H9 (cell line): ENCODE data around the gene EPC1. TPM values are rescaled to one million over a fixed set of nuclear protein-coding genes. Genes with fewer than 3 reads are reported as not detected.

ENCODE experiments used
- DNase-seq: peaks from one replicate; pipeline ENCODE4 v3.0.0-alpha.2; 2017
- H2AFZ ChIP-seq: one replicate; pipeline ENCODE4 v1.6.1; 2013; ENCODE audit warnings: mild to moderate bottlenecking, low read length, control low read depth, moderate library complexity
- H2AK5ac ChIP-seq: 2 replicates; pipeline ENCODE4 v1.6.1; 2013; ENCODE audit warnings: low read length, control low read depth, mixed read lengths; ENCODE audit not compliant: insufficient read length
- H2BK120ac ChIP-seq: one replicate; pipeline ENCODE4 v1.6.1; 2013; ENCODE audit warnings: low read depth, mild to moderate bottlenecking, low read length, control low read depth, inconsistent platforms; ENCODE audit not compliant: poor library complexity, severe bottlenecking
- H2BK12ac ChIP-seq: 2 replicates; pipeline ENCODE4 v1.6.1; 2013; ENCODE audit warnings: low read length, control low read depth, mixed read lengths, low read depth; ENCODE audit not compliant: insufficient read length
- H2BK15ac ChIP-seq: 2 replicates; pipeline ENCODE4 v1.6.1; 2013; ENCODE audit warnings: low read depth, low read length, control low read depth
- H2BK20ac ChIP-seq: one replicate; pipeline ENCODE4 v1.6.1; 2013; ENCODE audit warnings: low read depth, mild to moderate bottlenecking, low read length, control low read depth, inconsistent platforms; ENCODE audit not compliant: poor library complexity, severe bottlenecking
- H2BK5ac ChIP-seq: 2 replicates; pipeline ENCODE4 v1.6.1; 2013; ENCODE audit warnings: low read length, control low read depth, mixed read lengths; ENCODE audit not compliant: insufficient read length
- H3K14ac ChIP-seq: 2 replicates; pipeline ENCODE4 v1.6.1; 2013; ENCODE audit warnings: low read length, control low read depth; ENCODE audit not compliant: insufficient read depth
- H3K18ac ChIP-seq: 2 replicates; pipeline ENCODE4 v1.6.1; 2013; ENCODE audit warnings: low read depth, mild to moderate bottlenecking, mixed read lengths, low read length, control low read depth; ENCODE audit not compliant: insufficient read length
- H3K23ac ChIP-seq: 2 replicates; pipeline ENCODE4 v1.6.1; 2013; ENCODE audit warnings: low read length, control low read depth, mixed read lengths, low read depth; ENCODE audit not compliant: insufficient read length
- H3K23me2 ChIP-seq: 2 replicates; pipeline ENCODE4 v1.6.1; 2013; ENCODE audit warnings: low read depth, mild to moderate bottlenecking, mixed read lengths, low read length, control low read depth; ENCODE audit not compliant: insufficient read length, poor library complexity, severe bottlenecking
- H3K27ac ChIP-seq: 2 replicates; pipeline ENCODE4 v1.5.1; 2013; ENCODE audit warnings: low read length, control low read depth, mixed read lengths, low read depth; ENCODE audit not compliant: insufficient read length
- H3K27me3 ChIP-seq: 2 replicates; pipeline ENCODE4 v1.6.1; 2013; ENCODE audit warnings: low read length, control low read depth, inconsistent platforms; ENCODE audit not compliant: insufficient read depth
- H3K4ac ChIP-seq: 2 replicates; pipeline ENCODE4 v1.6.1; 2013; ENCODE audit warnings: low read depth, mild to moderate bottlenecking, control low read depth, inconsistent platforms, low read length, moderate library complexity
- H3K4me1 ChIP-seq: 2 replicates; pipeline ENCODE4 v1.6.1; 2013; ENCODE audit warnings: low read length, control low read depth, inconsistent platforms; ENCODE audit not compliant: insufficient read depth
- H3K4me2 ChIP-seq: 2 replicates; pipeline ENCODE4 v1.6.1; 2013; ENCODE audit warnings: low read length, control low read depth, mixed read lengths; ENCODE audit not compliant: insufficient read length, insufficient read depth
- H3K56ac ChIP-seq: 2 replicates; pipeline ENCODE4 v1.6.1; 2013; ENCODE audit warnings: low read depth, mild to moderate bottlenecking, mixed read lengths, low read length, control low read depth; ENCODE audit not compliant: insufficient read length
- H3K79me1 ChIP-seq: 2 replicates; pipeline ENCODE4 v1.6.1; 2013; ENCODE audit warnings: low read depth, mild to moderate bottlenecking, moderate library complexity, low read length, control low read depth, inconsistent platforms; ENCODE audit not compliant: insufficient read depth, poor library complexity, severe bottlenecking
- H3K79me2 ChIP-seq: 2 replicates; pipeline ENCODE4 v1.6.1; 2013; ENCODE audit warnings: low read length, control low read depth, inconsistent platforms; ENCODE audit not compliant: insufficient read depth
- H3K9ac ChIP-seq: 2 replicates; pipeline ENCODE4 v1.6.1; 2013; ENCODE audit warnings: low read length, control low read depth, mixed read lengths; ENCODE audit not compliant: insufficient read length; ENCODE audit errors: extremely low read depth
- H3K9me3 ChIP-seq: one replicate; pipeline ENCODE4 v1.6.1; 2013; ENCODE audit warnings: low read depth, low read length, inconsistent platforms; ENCODE audit not compliant: control insufficient read depth
- H3T11ph ChIP-seq: one replicate; pipeline ENCODE4 v1.6.1; 2013; ENCODE audit warnings: mild to moderate bottlenecking, low read length, control low read depth, inconsistent platforms
- H4K20me1 ChIP-seq: one replicate; pipeline ENCODE4 v1.6.1; 2013; ENCODE audit not compliant: control insufficient read depth, insufficient read length, insufficient read depth
- H4K5ac ChIP-seq: 2 replicates; pipeline ENCODE4 v1.6.1; 2013; ENCODE audit warnings: low read depth, mild to moderate bottlenecking, mixed read lengths, low read length, control low read depth; ENCODE audit not compliant: insufficient read length
- H4K8ac ChIP-seq: replicated peaks from 2 replicates; pipeline ENCODE4 v1.6.1; 2013; ENCODE audit warnings: low read length, control low read depth, mixed read lengths, low read depth; ENCODE audit not compliant: insufficient read length
- H4K91ac ChIP-seq: 2 replicates; pipeline ENCODE4 v1.6.1; 2013; ENCODE audit warnings: low read depth, mild to moderate bottlenecking, moderate library complexity, mixed read lengths, low read length, control low read depth; ENCODE audit not compliant: insufficient read length
- H3K27ac Mint-ChIP-seq, 3 experiments: 2 replicates in 2 of 3; 3 replicates in 1 of 3; pipeline ENCODE4 v1.8.0; 2020 to 2021; ENCODE audit warnings: mixed read lengths in 3 of 3, mild to moderate bottlenecking in 1 of 3, moderate library complexity in 1 of 3
- H3K27me3 Mint-ChIP-seq: 2 replicates; pipeline ENCODE4 v1.8.0; 2021; ENCODE audit warnings: low read depth, mild to moderate bottlenecking, moderate library complexity, mixed read lengths
- H3K36me3 Mint-ChIP-seq, 3 experiments: 2 replicates in 2 of 3; 3 replicates in 1 of 3; pipeline ENCODE4 v1.8.0; 2020 to 2021; ENCODE audit warnings: low read depth in 3 of 3, mixed read lengths in 3 of 3; ENCODE audit not compliant: insufficient read depth in 1 of 3
- H3K4me1 Mint-ChIP-seq, 2 experiments: 2 replicates each; pipeline ENCODE4 v1.8.0; 2020; ENCODE audit warnings: mixed read lengths in 2 of 2
- H3K4me3 Mint-ChIP-seq, 2 experiments: 2 replicates in 1 of 2; 3 replicates in 1 of 2; pipeline ENCODE4 v1.8.0; 2020 to 2021; ENCODE audit warnings: mild to moderate bottlenecking in 2 of 2, mixed read lengths in 2 of 2, moderate library complexity in 1 of 2
- H3K9me3 Mint-ChIP-seq, 2 experiments: 2 replicates in 1 of 2; 3 replicates in 1 of 2; pipeline ENCODE4 v1.8.0; 2020; ENCODE audit warnings: mild to moderate bottlenecking in 2 of 2, mixed read lengths in 2 of 2, moderate library complexity in 1 of 2
- WGBS: extraction: QIAGEN DNeasy Blood & Tissue Kit; methylation state at CpG from one replicate; pipeline ENCODE4 v1.1.7; 2013; ENCODE audit warnings: missing lambda C conversion rate, low lambda C conversion rate, mixed read lengths; ENCODE audit not compliant: insufficient read length; ENCODE audit errors: extremely low coverage; 5-methylcytosine and 5-hydroxymethylcytosine counted together
- total RNA-seq: library from RNA; stranded (reverse); gene quantifications from 2 replicates; pipeline ENCODE4 v1.2.1, GENCODE V29; 2021
- TF ChIP-seq, protein P1 (sequence below): fragments of 200-600 bp; sonication (generic); conservative IDR thresholded peaks from 3 replicates; pipeline ENCODE4 v1.8.0; 2021; ENCODE audit warnings: antibody characterized with exemption, mild to moderate bottlenecking

EPC1 gene
- total RNA-seq, 1 experiment from 2014 or later = 32.5 TPM

DNA sequence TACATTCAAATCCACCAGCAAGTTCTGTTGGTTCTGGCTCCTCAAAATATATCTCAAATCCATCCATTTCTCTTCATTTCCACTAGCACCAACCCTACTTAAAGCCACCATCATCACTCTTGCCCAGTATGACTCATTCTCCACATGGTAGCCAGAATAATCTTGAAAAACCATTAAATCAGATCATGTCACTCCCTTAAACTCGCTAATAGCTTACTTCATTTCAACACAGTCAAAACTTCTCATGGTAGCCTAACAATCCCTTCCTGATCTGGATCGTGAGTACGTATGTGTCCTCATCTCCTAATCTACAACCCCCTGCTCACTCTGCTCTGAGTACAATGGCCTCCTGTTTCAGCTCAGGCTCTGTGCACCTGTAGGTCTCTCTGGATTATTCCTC, 8.7 kb downstream of the EPC1 start:
- H2AFZ ChIP-seq = no peak overlapping the region
- no peak for DNase-seq
- no peak overlapping the region for H4K8ac ChIP-seq
- no peak overlapping the region for H3K56ac ChIP-seq
- H2BK120ac ChIP-seq = no peak overlapping the region
- no peaks in the 10 kb centered on the region for H3K4me1 ChIP-seq
- no peak overlapping the region for H3K4ac ChIP-seq
- H3K4me1 Mint-ChIP-seq = peaks cover 47 to 52% of the 10 kb centered on the region in 2 experiments
- no peak overlapping the region for H3K4me3 Mint-ChIP-seq
- TF ChIP-seq, protein P1, sequence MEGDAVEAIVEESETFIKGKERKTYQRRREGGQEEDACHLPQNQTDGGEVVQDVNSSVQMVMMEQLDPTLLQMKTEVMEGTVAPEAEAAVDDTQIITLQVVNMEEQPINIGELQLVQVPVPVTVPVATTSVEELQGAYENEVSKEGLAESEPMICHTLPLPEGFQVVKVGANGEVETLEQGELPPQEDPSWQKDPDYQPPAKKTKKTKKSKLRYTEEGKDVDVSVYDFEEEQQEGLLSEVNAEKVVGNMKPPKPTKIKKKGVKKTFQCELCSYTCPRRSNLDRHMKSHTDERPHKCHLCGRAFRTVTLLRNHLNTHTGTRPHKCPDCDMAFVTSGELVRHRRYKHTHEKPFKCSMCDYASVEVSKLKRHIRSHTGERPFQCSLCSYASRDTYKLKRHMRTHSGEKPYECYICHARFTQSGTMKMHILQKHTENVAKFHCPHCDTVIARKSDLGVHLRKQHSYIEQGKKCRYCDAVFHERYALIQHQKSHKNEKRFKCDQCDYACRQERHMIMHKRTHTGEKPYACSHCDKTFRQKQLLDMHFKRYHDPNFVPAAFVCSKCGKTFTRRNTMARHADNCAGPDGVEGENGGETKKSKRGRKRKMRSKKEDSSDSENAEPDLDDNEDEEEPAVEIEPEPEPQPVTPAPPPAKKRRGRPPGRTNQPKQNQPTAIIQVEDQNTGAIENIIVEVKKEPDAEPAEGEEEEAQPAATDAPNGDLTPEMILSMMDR = no peak
- no peak overlapping the region for H2BK20ac ChIP-seq
- WGBS = no CpG with 5 or more reads among the region's 3 CpGs
- peaks cover 6% of the 10 kb centered on the region for H3K79me1 ChIP-seq
- no peak overlapping the region for H3K9ac ChIP-seq
- H3K27me3 ChIP-seq = no peaks in the 10 kb centered on the region
- no peaks in the 10 kb centered on the region for H3K9me3 ChIP-seq
- no peak overlapping the region for H4K5ac ChIP-seq
- no peaks in the 10 kb centered on the region for H3K27me3 Mint-ChIP-seq
- H3K36me3 Mint-ChIP-seq = peaks cover 0 to 4% (median 0%) of the 10 kb centered on the region in 3 experiments; a peak in 3 of 7 replicates
- H4K20me1 ChIP-seq = no peaks in the 10 kb centered on the region
- H3K23ac ChIP-seq = no peak overlapping the region
- no peaks in the 10 kb centered on the region for H3K9me3 Mint-ChIP-seq
- H3K18ac ChIP-seq = no peak overlapping the region
- H3K27ac Mint-ChIP-seq = peak overlapping the region in 1 of 3 experiments; percentile 9; a peak in 2 of 7 replicates
- H3K27ac ChIP-seq = no peak overlapping the region
- H3T11ph ChIP-seq = no peak overlapping the region
- H3K79me2 ChIP-seq = peaks cover 59% of the 10 kb centered on the region
- no peak overlapping the region for H2BK12ac ChIP-seq
- no peak overlapping the region for H2AK5ac ChIP-seq
- H4K91ac ChIP-seq = no peak overlapping the region
- H3K23me2 ChIP-seq = no peaks in the 10 kb centered on the region
- no peak overlapping the region for H3K4me2 ChIP-seq
- H3K14ac ChIP-seq = no peak overlapping the region
- no peak overlapping the region for H2BK15ac ChIP-seq
- H2BK5ac ChIP-seq = no peak overlapping the region
